HL-60 (cell line): ENCODE data around the gene BMP7.

Experiments used
- DNase-seq, 2 experiments: peaks; one replicate each; pipeline ENCODE4 v3.0.0-alpha.2; 2010 to 2020; ENCODE audit warnings: low read depth in 1 of 2, low spot score in 1 of 2
- H3K27ac ChIP-seq: fragments of 250-450 bp; sonication (Bioruptor Pico); replicated peaks from 2 replicates; pipeline ENCODE4 v1.5.1; 2020; ENCODE audit warnings: mild to moderate bottlenecking, moderate library complexity
- H3K27me3 ChIP-seq: fragments of 250-450 bp; sonication (Bioruptor Pico); 2 replicates; pipeline ENCODE4 v1.5.1; 2021; ENCODE audit warnings: mild to moderate bottlenecking, moderate library complexity; ENCODE audit not compliant: insufficient read depth, poor library complexity, severe bottlenecking
- H3K4me3 ChIP-seq: replicated peaks from 2 replicates; pipeline ENCODE4 v1.5.1; 2011; ENCODE audit warnings: mild to moderate bottlenecking, control low read depth, low read length; ENCODE audit not compliant: insufficient read depth
- GABPA ChIP-seq: IDR thresholded peaks from 2 replicates; pipeline ENCODE4 v1.6.1; 2012; ENCODE audit warnings: low read depth
- POLR2AphosphoS5 ChIP-seq: IDR thresholded peaks from 2 replicates; pipeline ENCODE4 v1.6.1; 2012; ENCODE audit warnings: low read depth
- SPI1 ChIP-seq: IDR thresholded peaks from 2 replicates; pipeline ENCODE4 v1.6.1; 2012; ENCODE audit warnings: low read depth, mild to moderate bottlenecking, borderline replicate concordance
- TF ChIP-seq, protein P1 (sequence below): IDR thresholded peaks from one replicate; pipeline ENCODE4 v1.5.1; 2011; ENCODE audit warnings: low read length, control low read depth, inconsistent platforms; ENCODE audit not compliant: insufficient read depth
- TF ChIP-seq, protein P2 (sequence below): IDR thresholded peaks from 2 replicates; pipeline ENCODE4 v1.6.1; 2012; ENCODE audit warnings: low read depth; ENCODE audit not compliant: insufficient replicate concordance

BMP7 gene

DNA sequence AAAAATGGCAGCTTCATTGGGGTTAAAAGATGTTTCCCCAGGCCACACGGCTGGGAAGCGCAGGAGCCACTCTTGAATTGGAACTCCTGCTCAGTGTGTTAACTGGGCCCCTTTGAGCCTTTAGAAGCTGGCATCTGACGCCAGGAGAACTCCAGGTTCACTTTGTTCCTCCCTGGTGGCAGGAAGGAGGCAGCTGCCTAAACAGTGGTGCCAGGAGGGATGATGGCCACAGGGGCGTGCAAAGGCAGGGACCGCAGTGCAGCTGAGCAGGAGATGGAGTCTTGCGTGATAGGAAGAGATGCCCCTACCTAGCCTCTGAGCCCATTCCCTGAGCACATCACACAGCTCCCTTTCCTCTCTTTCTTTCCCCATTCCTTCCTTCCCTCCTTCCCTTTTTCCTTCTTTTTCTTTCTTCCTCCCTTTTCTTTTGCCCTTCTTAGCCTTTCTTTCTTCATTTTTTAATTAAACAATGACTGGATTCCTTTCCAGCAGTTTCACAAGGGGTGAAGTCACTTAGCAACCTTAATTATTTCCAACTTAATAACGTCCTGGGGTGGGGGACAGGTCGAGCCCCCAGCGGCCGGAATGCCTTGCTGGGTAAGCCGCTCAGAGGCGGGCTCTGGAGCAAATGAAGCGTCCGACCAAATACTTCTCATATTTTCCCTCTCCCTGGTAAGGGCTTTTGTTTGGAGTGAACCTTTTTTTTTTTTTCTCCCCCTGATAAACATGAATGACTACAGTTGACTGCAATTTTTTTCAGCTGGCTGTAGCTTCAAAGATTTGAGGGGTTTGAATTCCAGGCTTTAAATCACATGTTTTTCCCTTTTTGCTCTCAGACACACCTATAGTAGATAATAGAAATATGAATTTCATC is 20.8 kb upstream of the BMP7 start:
- DNase-seq, result no peak
- TF ChIP-seq GABPA (no peak), POLR2AphosphoS5 (no peak), SPI1 (no peak)
- TF ChIP-seq, protein P1, sequence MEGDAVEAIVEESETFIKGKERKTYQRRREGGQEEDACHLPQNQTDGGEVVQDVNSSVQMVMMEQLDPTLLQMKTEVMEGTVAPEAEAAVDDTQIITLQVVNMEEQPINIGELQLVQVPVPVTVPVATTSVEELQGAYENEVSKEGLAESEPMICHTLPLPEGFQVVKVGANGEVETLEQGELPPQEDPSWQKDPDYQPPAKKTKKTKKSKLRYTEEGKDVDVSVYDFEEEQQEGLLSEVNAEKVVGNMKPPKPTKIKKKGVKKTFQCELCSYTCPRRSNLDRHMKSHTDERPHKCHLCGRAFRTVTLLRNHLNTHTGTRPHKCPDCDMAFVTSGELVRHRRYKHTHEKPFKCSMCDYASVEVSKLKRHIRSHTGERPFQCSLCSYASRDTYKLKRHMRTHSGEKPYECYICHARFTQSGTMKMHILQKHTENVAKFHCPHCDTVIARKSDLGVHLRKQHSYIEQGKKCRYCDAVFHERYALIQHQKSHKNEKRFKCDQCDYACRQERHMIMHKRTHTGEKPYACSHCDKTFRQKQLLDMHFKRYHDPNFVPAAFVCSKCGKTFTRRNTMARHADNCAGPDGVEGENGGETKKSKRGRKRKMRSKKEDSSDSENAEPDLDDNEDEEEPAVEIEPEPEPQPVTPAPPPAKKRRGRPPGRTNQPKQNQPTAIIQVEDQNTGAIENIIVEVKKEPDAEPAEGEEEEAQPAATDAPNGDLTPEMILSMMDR, result no peak
- TF ChIP-seq, protein P2, sequence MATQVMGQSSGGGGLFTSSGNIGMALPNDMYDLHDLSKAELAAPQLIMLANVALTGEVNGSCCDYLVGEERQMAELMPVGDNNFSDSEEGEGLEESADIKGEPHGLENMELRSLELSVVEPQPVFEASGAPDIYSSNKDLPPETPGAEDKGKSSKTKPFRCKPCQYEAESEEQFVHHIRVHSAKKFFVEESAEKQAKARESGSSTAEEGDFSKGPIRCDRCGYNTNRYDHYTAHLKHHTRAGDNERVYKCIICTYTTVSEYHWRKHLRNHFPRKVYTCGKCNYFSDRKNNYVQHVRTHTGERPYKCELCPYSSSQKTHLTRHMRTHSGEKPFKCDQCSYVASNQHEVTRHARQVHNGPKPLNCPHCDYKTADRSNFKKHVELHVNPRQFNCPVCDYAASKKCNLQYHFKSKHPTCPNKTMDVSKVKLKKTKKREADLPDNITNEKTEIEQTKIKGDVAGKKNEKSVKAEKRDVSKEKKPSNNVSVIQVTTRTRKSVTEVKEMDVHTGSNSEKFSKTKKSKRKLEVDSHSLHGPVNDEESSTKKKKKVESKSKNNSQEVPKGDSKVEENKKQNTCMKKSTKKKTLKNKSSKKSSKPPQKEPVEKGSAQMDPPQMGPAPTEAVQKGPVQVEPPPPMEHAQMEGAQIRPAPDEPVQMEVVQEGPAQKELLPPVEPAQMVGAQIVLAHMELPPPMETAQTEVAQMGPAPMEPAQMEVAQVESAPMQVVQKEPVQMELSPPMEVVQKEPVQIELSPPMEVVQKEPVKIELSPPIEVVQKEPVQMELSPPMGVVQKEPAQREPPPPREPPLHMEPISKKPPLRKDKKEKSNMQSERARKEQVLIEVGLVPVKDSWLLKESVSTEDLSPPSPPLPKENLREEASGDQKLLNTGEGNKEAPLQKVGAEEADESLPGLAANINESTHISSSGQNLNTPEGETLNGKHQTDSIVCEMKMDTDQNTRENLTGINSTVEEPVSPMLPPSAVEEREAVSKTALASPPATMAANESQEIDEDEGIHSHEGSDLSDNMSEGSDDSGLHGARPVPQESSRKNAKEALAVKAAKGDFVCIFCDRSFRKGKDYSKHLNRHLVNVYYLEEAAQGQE, result no peak
- H3K27ac ChIP-seq, result no peak overlapping the region
- no peak overlapping the region for H3K4me3 ChIP-seq
- peaks cover 20% of the 10 kb centered on the region for H3K27me3 ChIP-seq

DNA sequence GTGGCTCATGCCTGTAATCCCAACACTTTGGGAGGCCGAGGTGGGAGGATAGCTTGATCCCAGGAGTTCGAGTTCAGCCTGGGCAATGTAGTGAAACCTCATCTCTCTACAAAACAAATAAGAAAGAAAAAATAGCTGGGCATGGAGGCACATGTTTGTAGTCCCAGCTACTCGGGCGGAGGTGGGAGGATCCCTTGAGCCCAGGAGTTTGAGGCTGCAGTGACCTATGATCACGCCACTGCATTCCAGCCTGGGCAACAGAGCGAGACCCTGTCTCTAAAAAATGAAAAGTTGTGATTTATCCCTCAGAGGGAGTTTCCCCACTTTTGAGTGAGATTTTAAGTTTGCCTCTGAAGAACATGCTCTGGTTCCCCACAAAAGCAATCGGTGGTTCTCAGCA is 17.4 kb upstream of the BMP7 start:
- DNase-seq, result no peak
- Histone ChIP-seq H3K4me3 (no peak overlapping the region), H3K27me3 (peaks cover 16% of the 10 kb centered on the region), H3K27ac (no peak overlapping the region)
- TF ChIP-seq, protein P1, result no peak
- TF ChIP-seq GABPA (no peak), POLR2AphosphoS5 (no peak), SPI1 (no peak)
- TF ChIP-seq, protein P2, result no peak

DNA sequence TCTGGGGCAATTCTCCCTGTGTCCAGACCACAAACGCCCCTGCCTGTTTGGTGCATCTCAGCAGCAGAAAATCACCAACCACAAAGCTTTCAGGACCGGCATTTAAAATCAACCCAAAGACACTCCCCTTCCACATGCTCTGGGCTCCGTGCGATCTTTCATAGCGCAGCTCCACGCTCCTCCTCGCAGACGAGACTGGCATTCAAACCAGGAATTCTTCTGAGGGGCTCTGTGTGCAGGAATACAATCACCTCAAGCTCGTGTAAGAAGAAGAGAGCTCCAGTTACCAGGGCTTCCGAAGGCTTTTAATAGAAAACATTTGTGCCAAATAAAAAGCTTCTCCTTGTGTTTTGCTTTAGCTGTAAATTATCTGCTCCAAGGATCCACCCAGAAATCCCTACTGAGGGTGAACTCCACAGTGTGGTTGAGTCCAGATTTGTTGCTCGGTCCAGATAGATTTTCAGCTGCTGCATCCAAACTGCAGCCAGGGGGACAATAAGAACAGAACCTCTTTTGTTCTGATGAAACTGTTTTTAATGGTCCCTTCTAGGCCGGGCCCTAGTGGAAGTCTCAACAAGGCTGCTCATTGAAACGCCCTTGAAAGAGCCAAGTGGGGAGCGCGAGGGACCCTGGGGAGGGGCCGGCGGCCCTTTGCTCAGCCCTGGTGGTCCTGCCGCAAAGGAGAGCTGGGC is 16.4 kb upstream of the BMP7 start:
- no peak for DNase-seq

More for the DNA sequence above, 16.4 kb upstream of the BMP7 start:
- TF ChIP-seq SPI1, result no peak
- no peak for TF ChIP-seq GABPA
- TF ChIP-seq, protein P2, result no peak
- TF ChIP-seq POLR2AphosphoS5, result no peak
- TF ChIP-seq, protein P1, result no peak
- Histone ChIP-seq H3K27ac (no peak overlapping the region), H3K4me3 (no peak overlapping the region), H3K27me3 (peaks cover 12% of the 10 kb centered on the region)
